B cell (primary cell): ENCODE measurements around the gene PACSIN2. TPM values are rescaled to one million over a fixed set of nuclear protein-coding genes. Genes with fewer than 3 reads are reported as not detected.

Source experiments
- ATAC-seq: fragments of 200-7000 bp; cut with Tn5 transposase; one replicate; pipeline ENCODE4 v1.10.0; 2021; ENCODE audit warnings: low read depth, mild to moderate bottlenecking, moderate number of reproducible peaks, moderate library complexity
- CTCF ChIA-PET: fragments of 350-600 bp; sonication (Branson Sonifier 250); formaldehyde crosslinking; loops from one replicate; lab custom pipeline; 2021; ENCODE audit warnings: antibody characterized with exemption, inconsistent platforms; lab: Charles Lee
- POLR2A ChIA-PET: fragments of 350-600 bp; sonication (Branson Sonifier 250); formaldehyde crosslinking; loops from one replicate; lab custom pipeline; 2021; ENCODE audit warnings: antibody characterized with exemption; lab: Charles Lee
- DNase-seq: peaks from one replicate; pipeline ENCODE4 v3.0.0; 2013
- H2AFZ ChIP-seq: 2 replicates; pipeline ENCODE4 v1.6.1; 2012; ENCODE audit warnings: mild to moderate bottlenecking, low read depth, low read length; ENCODE audit not compliant: insufficient read depth, poor library complexity, severe bottlenecking
- H3K27ac ChIP-seq, 2 donors: 1 replicate in 1 of 2; 2 replicates in 1 of 2; pipeline ENCODE4 v1.5.1; 2012 to 2013; ENCODE audit warnings: low read length in 2 of 2, mild to moderate bottlenecking in 2 of 2, moderate library complexity in 1 of 2
- H3K27me3 ChIP-seq, 4 experiments: fragments of 200-600 bp in 1 of 4; sonication (generic) in 1 of 4; replicated peaks in 1 of 4; 1 replicate in 2 of 4; 2 replicates in 2 of 4; pipeline versions ENCODE4 v1.6.1 to v1.7.0; 2013 to 2016; ENCODE audit warnings: low read length in 3 of 4, mild to moderate bottlenecking in 2 of 4, mixed read lengths in 1 of 4, moderate library complexity in 1 of 4; ENCODE audit not compliant: insufficient read depth in 4 of 4, control insufficient read depth in 3 of 4; ENCODE audit errors: control extremely low read depth in 1 of 4
- H3K36me3 ChIP-seq, 2 experiments: replicated peaks in 1 of 2; 1 replicate in 1 of 2; 2 replicates in 1 of 2; pipeline versions ENCODE4 v1.6.1 to v1.7.1; 2013; ENCODE audit warnings: low read length in 1 of 2; ENCODE audit not compliant: insufficient read depth in 2 of 2, control insufficient read depth in 1 of 2; ENCODE audit errors: control extremely low read depth in 1 of 2, extremely low read depth in 1 of 2
- H3K4me1 ChIP-seq, 2 donors: fragments of 200-600 bp in 1 of 2; sonication (generic) in 1 of 2; 1 replicate in 1 of 2; 2 replicates in 1 of 2; pipeline versions ENCODE4 v1.5.1 to v1.6.1; 2013 to 2017; ENCODE audit warnings: low read length in 2 of 2; ENCODE audit not compliant: control insufficient read depth in 2 of 2, insufficient read depth in 2 of 2
- H3K4me2 ChIP-seq: replicated peaks from 2 replicates; pipeline ENCODE3; 2012; ENCODE audit warnings: mild to moderate bottlenecking, low read depth, low read length; ENCODE audit not compliant: poor library complexity, severe bottlenecking
- H3K4me3 ChIP-seq, 5 experiments: fragments of 200-600 bp in 1 of 5; sonication (generic) in 1 of 5; 1 replicate in 3 of 5; 2 replicates in 2 of 5; pipeline versions ENCODE4 v1.5.1 to v1.7.0; 2011 to 2016; ENCODE audit warnings: low read length in 4 of 5, mild to moderate bottlenecking in 4 of 5, low read depth in 2 of 5, control low read depth in 1 of 5, moderate library complexity in 1 of 5; ENCODE audit not compliant: insufficient read depth in 1 of 5; ENCODE audit errors: control extremely low read depth in 1 of 5, extremely low read depth in 1 of 5
- H3K79me2 ChIP-seq: fragments of 200-600 bp; sonication (generic); one replicate; pipeline ENCODE4 v1.6.0; 2016; ENCODE audit warnings: low read length; ENCODE audit not compliant: control insufficient read depth, insufficient read depth
- H3K9ac ChIP-seq: fragments of 200-600 bp; sonication (generic); 2 replicates; pipeline ENCODE4 v1.6.1; 2017; ENCODE audit warnings: mild to moderate bottlenecking, low read length, moderate library complexity
- H3K9me3 ChIP-seq, 3 donors: one replicate each; pipeline versions ENCODE4 v1.6.1 to v1.7.1; 2013; ENCODE audit warnings: low read length in 2 of 3; ENCODE audit not compliant: control insufficient read depth in 2 of 3, insufficient read depth in 1 of 3; ENCODE audit errors: control extremely low read depth in 1 of 3
- H4K20me1 ChIP-seq: 2 replicates; pipeline ENCODE4 v1.6.0; 2012; ENCODE audit warnings: mild to moderate bottlenecking, low read length; ENCODE audit not compliant: insufficient read depth, control insufficient read depth, poor library complexity, severe bottlenecking
- H3K27ac Mint-ChIP-seq: one replicate; pipeline ENCODE4 v1.8.0; 2021; ENCODE audit warnings: mixed read lengths
- H3K27me3 Mint-ChIP-seq: one replicate; pipeline ENCODE4 v1.8.0; 2021; ENCODE audit warnings: mixed read lengths
- H3K4me1 Mint-ChIP-seq: one replicate; pipeline ENCODE4 v1.8.0; 2021; ENCODE audit warnings: mixed read lengths
- H3K4me3 Mint-ChIP-seq: one replicate; pipeline ENCODE4 v1.8.0; 2021; ENCODE audit warnings: mixed read lengths
- H3K9me3 Mint-ChIP-seq: one replicate; pipeline ENCODE4 v1.8.0; 2022; ENCODE audit warnings: mixed read lengths; ENCODE audit not compliant: insufficient read depth
- CTCF ChIP-seq: fragments of 200-600 bp; IDR thresholded peaks from one replicate; pipeline ENCODE4 v1.8.0; 2022; ENCODE audit warnings: antibody characterized with exemption, mild to moderate bottlenecking
- EZH2 ChIP-seq: IDR thresholded peaks from 2 replicates; pipeline ENCODE4 v1.6.1; 2012; ENCODE audit warnings: borderline replicate concordance, low read depth, mild to moderate bottlenecking, moderate library complexity, low read length; ENCODE audit not compliant: insufficient read depth, poor library complexity, severe bottlenecking
- WGBS: methylation state at CpG from one replicate; pipeline ENCODE4 v1.1.5; 2013; ENCODE audit warnings: missing lambda C conversion rate; ENCODE audit not compliant: insufficient coverage; 5-methylcytosine and 5-hydroxymethylcytosine counted together
- intact Hi-C: fragments of 100-400 bp; cut with micrococcal nuclease; formaldehyde crosslinking; loops from one replicate; pipeline ENCODE4 v1.10.0; 2022
- polyA plus RNA-seq: library from polyadenylated mRNA; depleted of rRNA; stranded (reverse); fragments of >200 nt; gene quantifications from 2 replicates; pipeline ENCODE4 v1.2.3, GENCODE V29; 2012
- total RNA-seq, 2 donors: library from RNA; stranded (reverse); fragments of 120-200 nt in 1 of 2; gene quantifications; 1 replicate in 1 of 2; 2 replicates in 1 of 2; pipeline versions ENCODE4 v1.2.3 to v1.2.4, GENCODE V29; 2013 to 2022

Gene PACSIN2
- total and polyA plus RNA-seq, 2 donors (not counting 1 experiment from before 2014, with no cell fraction given): 26.9 to 59.3 TPM

- H3K79me2 ChIP-seq: peaks cover 6% of the 10 kb centered on the region
- TF ChIP-seq EZH2: no peak
- TF ChIP-seq CTCF: no peak
- Mint-ChIP-seq H3K27ac (peak overlapping the region; percentile 87), H3K4me1 (peaks cover 53% of the 10 kb centered on the region), H3K27me3 (no peaks in the 10 kb centered on the region), H3K4me3 (peak overlapping the region; percentile 76), H3K9me3 (no peaks in the 10 kb centered on the region)
- CTCF ChIA-PET: interaction anchor here (0.8 to 1.7 kb wide), 3 partner anchors 22 to 268 kb away, joined by 4 to 8 read pairs (median 5); no protein-coding TSS in a partner anchor
- ATAC-seq (peak; percentile 85), DNase-seq (peak; percentile 75)
- WGBS: 20% methylated on average over 1 of the region's 4 CpGs
- peaks cover 0 to 58% of the 10 kb centered on the region in 2 experiments for H3K36me3 ChIP-seq
- no peaks in the 10 kb centered on the region for H4K20me1 ChIP-seq
- peak overlapping the region; percentile 28 to 65 for H3K27ac ChIP-seq
- peak overlapping the region; percentile 53 for H3K4me2 ChIP-seq
- no peak overlapping the region for H2AFZ ChIP-seq
- intact Hi-C loops: loop anchor here (1.0 kb wide), 1 partner anchor 76 kb away; no protein-coding TSS in a partner anchor
- H3K4me3 ChIP-seq: no peak overlapping the region
- no peaks in the 10 kb centered on the region for H3K27me3 ChIP-seq
- no peaks in the 10 kb centered on the region for H3K9me3 ChIP-seq
- peaks cover 32 to 63% of the 10 kb centered on the region in 2 donors for H3K4me1 ChIP-seq
- peak overlapping the region; percentile 0 for H3K9ac ChIP-seq
- POLR2A ChIA-PET: interaction anchor here (0.7 kb wide), 1 partner anchor 35 kb away, joined by 4 read pairs; no protein-coding TSS in a partner anchor
Observed at GRCh38 chr22:42889304-42889703, 125.6 kb downstream of the PACSIN2 start.
